Epidermal melanocyte (primary cell): ENCODE results near the gene C2orf81.
"Not testable (repeated sequence)": the region's sequence is repeated elsewhere in the genome, so short reads cannot be mapped to it uniquely, and the experiment has no call there.

Experiments used
- DNase-seq: peaks from one replicate; pipeline ENCODE4 v3.0.0; 2011; ENCODE audit warnings: low spot score; ENCODE audit not compliant: insufficient read length

The C2orf81 gene

GRCh38 chr2:74421221-74421870, at the start of gene C2orf81, which contains the start of gene WDR54:
TSS of gene C2orf81 (minus strand) at chr2:74421619. CDS start at chr2:74421560, 59 bp downstream.
TSS of gene WDR54 (plus strand) at chr2:74421730. CDS start at chr2:74422154, 424 bp downstream.
- DNase-seq, result peak; percentile 93

GRCh38 chr2:74470742-74471141, 49.3 kb upstream of the C2orf81 start:
- DNase-seq, result not testable (repeated sequence)

GRCh38 chr2:74464406-74464805, 43.0 kb upstream of the C2orf81 start:
- no peak for DNase-seq

- DNase-seq, result no peak
Measured at GRCh38 chr2:74462786-74463105, 41.3 kb upstream of the C2orf81 start.

- no peak for DNase-seq
Measured at GRCh38 chr2:74462054-74462785, 40.8 kb upstream of the C2orf81 start.

GRCh38 chr2:74461187-74462053, 40.0 kb upstream of the C2orf81 start:
- DNase-seq, result no peak

GRCh38 chr2:74460187-74460586, 38.8 kb upstream of the C2orf81 start:
- not testable (repeated sequence) for DNase-seq

- not testable (repeated sequence) for DNase-seq
Measured at GRCh38 chr2:74459503-74460118, 38.2 kb upstream of the C2orf81 start.

- no peak for DNase-seq
Measured at GRCh38 chr2:74458938-74459363, 37.5 kb upstream of the C2orf81 start.

- peak; percentile 97 for DNase-seq
Measured at GRCh38 chr2:74458132-74458937, 36.9 kb upstream of the C2orf81 start, which contains the start of gene WBP1. TSS of gene WBP1 (plus strand) at chr2:74458438. CDS start at chr2:74458603, 165 bp downstream.

GRCh38 chr2:74457549-74458131, 36.2 kb upstream of the C2orf81 start:
- no peak for DNase-seq

- DNase-seq, result no peak
Measured at GRCh38 chr2:74457129-74457548, 35.7 kb upstream of the C2orf81 start.

GRCh38 chr2:74454654-74455511, 33.5 kb upstream of the C2orf81 start, which contains the start of gene INO80B:
TSS of gene INO80B (plus strand) at chr2:74455087. CDS start at chr2:74455117, 30 bp downstream.
- peak; percentile 92 for DNase-seq

GRCh38 chr2:74450570-74451190, 29.3 kb upstream of the C2orf81 start:
- no peak for DNase-seq

GRCh38 chr2:74448771-74449170, 27.4 kb upstream of the C2orf81 start:
- no peak for DNase-seq

GRCh38 chr2:74447230-74447999, 26.0 kb upstream of the C2orf81 start:
- no peak for DNase-seq

GRCh38 chr2:74444498-74445318, 23.3 kb upstream of the C2orf81 start:
- no peak for DNase-seq
